ENCODE measurements around the gene NKD1. TPM values are rescaled to one million over a fixed set of nuclear protein-coding genes. Genes with fewer than 3 reads are reported as not detected.

Gene NKD1
- total and polyA plus RNA-seq, 4 donors, result 2.3 to 14.1 (median 8.0) TPM

GRCh38 chr16:50606431-50607050 lies 58.3 kb downstream of the NKD1 start:
- 82 to 86% methylated on average over 17 of the region's 17 CpGs for WGBS, 2 donors
- peaks cover 0 to 51% (median 30%) of the 10 kb centered on the region in 5 donors for H3K4me1 ChIP-seq (ENCODE audit: control insufficient read depth in 5 of 5, insufficient read depth in 5 of 5, low read length in 5 of 5)
- H3K36me3 ChIP-seq (ENCODE audit: control insufficient read depth in 4 of 4, insufficient read depth in 4 of 4, low read length in 4 of 4), result peaks cover 0 to 25% (median 7%) of the 10 kb centered on the region in 4 donors
- H3K27me3 ChIP-seq (ENCODE audit: control insufficient read depth in 3 of 3, insufficient read depth in 3 of 3, low read length in 2 of 3), result no peaks in the 10 kb centered on the region
- H3K9me3 ChIP-seq (ENCODE audit: control insufficient read depth in 4 of 4, insufficient read depth in 3 of 4, low read length in 3 of 4), result peaks cover 0 to 1% (median 0%) of the 10 kb centered on the region in 4 donors
- no peak for TF ChIP-seq CTCF (IDR thresholded peaks at IDR 0.05; ENCODE audit: control extremely low read depth, extremely low read depth)
- no peak for DNase-seq
- no peak overlapping the region for H3K4me3 ChIP-seq
- H3K9ac ChIP-seq (ENCODE audit: insufficient read depth in 1 of 2, low read length in 2 of 2), result no peak overlapping the region
- no peak overlapping the region for H3K27ac ChIP-seq (ENCODE audit: low read depth in 1 of 2, low read length in 1 of 2)
- no peak for ATAC-seq (ENCODE audit: insufficient read depth, low FRiP score)

DNA sequence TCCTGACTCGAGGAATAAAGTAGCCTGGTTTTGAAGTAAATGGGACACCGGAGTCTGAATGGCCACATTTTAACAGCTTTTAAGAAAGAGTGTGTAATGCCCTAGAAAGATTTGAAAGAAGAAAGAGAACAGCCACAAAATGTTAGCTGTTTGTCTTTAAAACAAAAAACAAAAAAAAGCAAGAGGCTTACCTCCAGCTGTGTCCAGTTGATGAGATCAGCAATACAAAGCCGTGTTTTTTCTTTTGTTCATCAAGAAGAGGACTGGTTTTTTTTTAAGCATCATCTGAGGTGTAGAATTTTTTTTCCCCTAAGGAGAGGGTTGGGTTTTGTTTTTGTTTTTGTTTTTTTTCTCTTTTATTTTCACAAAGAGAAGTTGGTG lies 58.8 kb downstream of the NKD1 start:
- WGBS, 2 donors, result 76 to 80% methylated on average over 3 of the region's 3 CpGs
- Histone ChIP-seq H3K36me3 (ENCODE audit: control insufficient read depth in 4 of 4, insufficient read depth in 4 of 4, low read length in 4 of 4) (peaks cover 0 to 30% (median 8%) of the 10 kb centered on the region in 4 donors), H3K27me3 (ENCODE audit: control insufficient read depth in 3 of 3, insufficient read depth in 3 of 3, low read length in 2 of 3) (no peaks in the 10 kb centered on the region), H3K4me3 (no peak overlapping the region), H3K9me3 (ENCODE audit: control insufficient read depth in 4 of 4, insufficient read depth in 3 of 4, low read length in 3 of 4) (peaks cover 0 to 1% (median 0%) of the 10 kb centered on the region in 4 donors), H3K9ac (ENCODE audit: insufficient read depth in 1 of 2, low read length in 2 of 2) (no peak overlapping the region), H3K27ac (ENCODE audit: low read depth in 1 of 2, low read length in 1 of 2) (no peak overlapping the region), H3K4me1 (ENCODE audit: control insufficient read depth in 5 of 5, insufficient read depth in 5 of 5, low read length in 5 of 5) (peaks cover 0 to 48% (median 25%) of the 10 kb centered on the region in 5 donors)
- DNase-seq, result no peak
- no peak for TF ChIP-seq CTCF (IDR thresholded peaks at IDR 0.05; ENCODE audit: control extremely low read depth, extremely low read depth)
- no peak for ATAC-seq (ENCODE audit: insufficient read depth, low FRiP score)

GRCh38 chr16:50607447-50607846 lies 59.3 kb downstream of the NKD1 start:
- Histone ChIP-seq H3K9ac (ENCODE audit: insufficient read depth in 1 of 2, low read length in 2 of 2) (no peak overlapping the region), H3K27me3 (ENCODE audit: control insufficient read depth in 3 of 3, insufficient read depth in 3 of 3, low read length in 2 of 3) (no peaks in the 10 kb centered on the region), H3K36me3 (ENCODE audit: control insufficient read depth in 4 of 4, insufficient read depth in 4 of 4, low read length in 4 of 4) (peaks cover 0 to 30% (median 9%) of the 10 kb centered on the region in 4 donors), H3K27ac (ENCODE audit: low read depth in 1 of 2, low read length in 1 of 2) (no peak overlapping the region), H3K4me3 (no peak overlapping the region), H3K9me3 (ENCODE audit: control insufficient read depth in 4 of 4, insufficient read depth in 3 of 4, low read length in 3 of 4) (peaks cover 0 to 1% (median 0%) of the 10 kb centered on the region in 4 donors), H3K4me1 (ENCODE audit: control insufficient read depth in 5 of 5, insufficient read depth in 5 of 5, low read length in 5 of 5) (peaks cover 0 to 48% (median 25%) of the 10 kb centered on the region in 5 donors)
- ATAC-seq (ENCODE audit: insufficient read depth, low FRiP score), result no peak
- no peak for DNase-seq
- WGBS, 2 donors, result 73 to 78% methylated on average over 4 of the region's 4 CpGs
- TF ChIP-seq CTCF (IDR thresholded peaks at IDR 0.05; ENCODE audit: control extremely low read depth, extremely low read depth), result no peak

All from lung (tissue), 12 donors.